CD1c-positive myeloid dendritic cell (primary cell): ENCODE data around the gene ATR.

Source experiments
- DNase-seq: peaks from one replicate; pipeline ENCODE4 v3.0.0-alpha.2; 2016; ENCODE audit errors: extremely low spot score

Gene ATR

GRCh38 chr3:142523921-142524566 is 54.5 kb downstream of the ATR start:
- DNase-seq, result no peak

- DNase-seq, result no peak
Measured at GRCh38 chr3:142509079-142509478, 69.5 kb downstream of the ATR start.

- no peak for DNase-seq
Measured at GRCh38 chr3:142507241-142507640, 71.3 kb downstream of the ATR start.

DNA sequence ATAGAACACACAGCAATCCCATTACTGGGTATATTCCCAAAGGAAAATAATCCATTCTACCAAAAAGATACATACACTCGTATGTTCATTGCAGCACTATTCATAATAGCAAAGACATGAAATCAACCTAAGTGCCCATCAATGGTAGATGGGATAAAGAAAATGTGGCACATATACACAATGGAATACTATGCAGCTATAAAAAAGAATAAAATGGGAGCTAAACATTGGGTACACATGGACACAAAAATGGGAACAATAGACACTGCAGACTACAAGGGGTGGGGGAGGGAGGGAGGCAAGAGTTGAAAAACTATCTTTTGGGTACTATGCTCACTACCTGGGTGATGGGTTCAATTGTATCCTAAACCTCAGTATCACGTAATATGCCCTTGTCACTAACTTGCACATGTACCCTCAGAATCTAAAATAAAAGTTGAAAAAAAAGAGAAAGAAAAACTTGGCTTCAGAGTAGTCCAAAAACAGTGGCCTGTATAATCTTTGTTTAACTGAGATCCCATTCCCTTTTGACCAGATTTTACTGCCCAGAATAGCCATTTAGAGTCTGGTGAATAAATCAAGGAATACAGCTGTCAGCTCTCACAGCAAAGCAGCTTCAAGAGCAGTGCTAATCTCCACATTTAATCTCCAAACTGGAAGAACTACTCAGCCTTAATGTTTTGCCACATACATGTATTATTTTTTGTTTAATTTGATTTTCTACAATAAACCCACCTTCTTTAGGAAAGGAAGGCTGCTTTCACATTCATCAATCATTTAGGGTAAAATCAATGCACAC is 76.1 kb downstream of the ATR start:
- DNase-seq, result no peak

DNA sequence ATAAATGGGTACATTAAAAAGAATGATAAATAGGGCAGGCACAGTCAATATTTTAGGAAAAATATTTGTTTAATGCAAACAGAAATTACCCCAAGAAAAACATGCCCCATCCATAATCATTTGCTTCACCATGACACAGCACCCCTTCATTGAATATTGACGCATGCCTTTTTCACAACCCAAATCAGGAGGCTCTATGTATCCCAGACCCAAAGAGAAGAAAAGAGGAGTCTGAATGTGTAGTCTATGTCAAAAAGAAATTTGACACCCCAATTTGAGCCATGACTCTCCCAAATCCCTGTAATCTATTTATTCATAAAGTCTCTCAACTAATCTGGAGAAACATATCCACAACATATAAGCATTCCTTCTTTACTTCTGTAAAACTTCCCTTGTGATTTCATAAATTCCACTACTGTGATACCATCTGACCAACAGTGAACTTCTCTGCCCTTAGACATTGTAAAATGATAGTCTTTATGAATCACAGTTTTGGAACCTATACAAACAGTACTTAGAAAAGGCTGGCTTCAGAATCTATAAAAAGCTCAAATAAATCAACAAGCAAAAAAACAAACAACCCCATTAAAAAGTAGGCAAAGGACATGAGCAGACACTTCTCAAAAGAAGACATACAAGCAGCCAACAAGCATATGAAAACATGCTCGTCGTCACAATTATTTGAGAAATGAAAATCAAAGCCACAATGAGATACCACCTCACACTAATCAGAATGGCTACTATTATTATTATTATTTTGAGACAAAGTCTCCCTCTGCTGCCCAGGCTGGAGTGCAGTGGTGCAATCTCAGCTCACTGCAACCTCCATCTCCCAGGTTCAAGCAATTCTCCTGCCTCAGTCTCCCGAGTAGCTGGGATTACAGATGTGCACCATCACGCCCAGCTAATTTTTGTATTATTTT is 77.3 kb downstream of the ATR start:
- DNase-seq, result no peak

DNA sequence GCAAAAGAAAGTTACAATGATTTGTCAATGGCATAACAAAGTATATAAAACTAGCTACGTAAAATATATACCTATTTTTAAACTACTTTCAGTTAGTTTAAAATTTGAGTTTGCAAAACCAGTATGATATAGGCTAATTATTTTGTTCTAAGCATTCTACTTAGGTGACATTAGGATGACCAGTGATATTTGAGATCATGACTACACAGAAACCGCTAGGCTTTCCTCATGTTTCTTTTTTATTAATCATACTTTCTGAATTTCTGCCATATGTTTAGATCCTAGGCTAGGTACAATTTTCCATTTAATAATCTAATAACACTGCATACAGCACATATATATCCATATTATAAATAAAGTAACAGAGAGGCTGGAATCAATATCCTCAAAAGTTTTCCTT is 78.3 kb downstream of the ATR start:
- DNase-seq, result no peak

DNA sequence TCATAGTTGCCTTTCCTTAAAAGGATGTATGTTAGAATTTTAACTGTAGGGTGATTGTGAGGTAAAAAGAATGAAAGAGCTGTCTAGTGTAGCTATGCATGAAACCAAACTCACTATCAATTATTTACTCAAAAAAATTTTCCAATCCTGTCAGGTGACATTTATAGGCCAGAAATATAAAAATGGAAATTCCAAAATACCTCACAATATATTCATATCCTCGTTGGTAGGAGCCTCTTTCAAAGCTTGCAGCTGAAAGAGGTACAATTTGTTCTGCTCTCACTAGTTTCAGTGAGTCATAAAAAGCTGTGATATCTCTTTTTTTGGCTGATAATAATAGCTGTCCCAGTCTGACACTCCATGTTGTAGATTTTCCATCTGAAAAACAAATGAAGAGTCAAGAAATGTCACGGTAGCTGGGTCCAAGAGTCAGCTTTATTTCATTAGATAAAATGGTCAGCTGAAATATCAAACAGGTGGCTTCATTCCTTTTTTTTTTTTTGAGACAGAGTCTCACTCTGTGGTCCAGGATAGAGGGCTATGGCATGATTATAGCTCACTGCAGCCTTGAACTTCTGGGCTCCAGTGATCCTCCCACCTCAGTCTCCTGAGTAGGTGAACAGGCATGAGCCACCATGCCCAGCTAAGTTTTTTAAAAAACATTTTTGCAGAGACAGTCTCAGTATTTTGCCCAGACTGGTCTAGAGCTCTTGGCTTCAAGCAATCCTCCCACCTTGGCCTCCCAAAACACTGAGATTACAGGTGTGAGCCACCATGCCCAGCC is 79.9 kb downstream of the ATR start:
- DNase-seq, result no peak

- DNase-seq, result no peak
Measured at GRCh38 chr3:142497729-142498128, 80.8 kb downstream of the ATR start.

- no peak for DNase-seq
Measured at GRCh38 chr3:142495103-142495502, 83.4 kb downstream of the ATR start.

DNA sequence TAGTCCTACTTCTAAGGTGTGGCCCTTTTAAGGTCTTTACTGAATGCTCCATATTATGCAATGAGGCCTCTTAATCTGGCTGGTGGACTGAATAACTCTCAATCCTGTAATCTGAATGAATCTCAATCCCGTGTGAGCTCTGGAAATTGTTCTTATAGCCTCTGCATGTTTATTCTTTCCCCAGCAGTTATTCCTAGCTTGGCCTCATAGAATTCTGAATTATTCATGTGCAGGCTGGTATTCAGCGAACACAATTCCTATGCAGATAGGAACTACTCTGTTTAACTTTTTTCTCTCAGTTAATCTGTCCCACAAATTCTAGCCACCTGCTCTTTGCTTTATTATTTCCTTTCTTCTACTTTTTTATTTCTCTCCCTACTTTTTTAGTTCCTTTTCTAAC is 86.3 kb downstream of the ATR start:
- no peak for DNase-seq

- DNase-seq, result no peak
Measured at GRCh38 chr3:142489572-142490323, 88.8 kb downstream of the ATR start.

GRCh38 chr3:142484912-142485435 is 93.6 kb downstream of the ATR start:
- DNase-seq, result no peak

DNA sequence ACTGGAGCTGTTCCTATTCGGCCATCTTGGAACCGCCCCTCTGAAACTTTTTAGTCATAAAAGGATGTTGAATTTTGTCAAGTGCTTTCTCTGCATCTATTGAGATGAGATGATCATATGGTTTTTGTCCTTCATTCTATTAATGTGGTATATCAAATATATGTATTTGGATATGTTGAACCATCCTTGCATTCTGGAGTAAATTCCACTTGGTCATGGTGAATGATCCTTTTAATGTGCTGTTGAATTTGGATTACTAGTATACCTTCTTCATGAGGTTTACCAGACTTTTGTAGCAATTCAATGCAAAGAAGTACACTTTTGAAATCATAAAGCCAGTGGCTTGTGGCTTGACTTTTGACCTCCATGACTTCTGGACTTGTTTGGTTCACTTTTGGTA is 97.3 kb downstream of the ATR start:
- no peak for DNase-seq

DNA sequence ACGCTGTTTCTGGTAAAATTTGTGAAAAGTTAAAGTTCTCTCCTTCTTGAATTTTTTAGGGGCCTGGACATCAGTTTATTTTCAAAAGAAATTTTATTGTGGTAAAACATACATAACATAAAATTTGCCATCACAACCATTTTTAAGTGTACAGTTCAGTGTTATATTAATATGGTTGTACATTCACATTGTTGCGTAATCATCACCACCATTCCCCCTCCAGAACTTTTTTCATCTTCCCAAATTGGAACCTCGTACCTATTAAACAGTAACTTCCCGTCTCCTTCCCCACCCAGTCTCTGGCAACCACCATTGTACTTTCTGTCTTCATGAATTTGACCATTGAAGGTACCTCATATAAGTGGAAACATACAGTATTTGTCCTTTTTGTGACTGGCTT is 107.7 kb downstream of the ATR start:
- DNase-seq, result no peak

DNA sequence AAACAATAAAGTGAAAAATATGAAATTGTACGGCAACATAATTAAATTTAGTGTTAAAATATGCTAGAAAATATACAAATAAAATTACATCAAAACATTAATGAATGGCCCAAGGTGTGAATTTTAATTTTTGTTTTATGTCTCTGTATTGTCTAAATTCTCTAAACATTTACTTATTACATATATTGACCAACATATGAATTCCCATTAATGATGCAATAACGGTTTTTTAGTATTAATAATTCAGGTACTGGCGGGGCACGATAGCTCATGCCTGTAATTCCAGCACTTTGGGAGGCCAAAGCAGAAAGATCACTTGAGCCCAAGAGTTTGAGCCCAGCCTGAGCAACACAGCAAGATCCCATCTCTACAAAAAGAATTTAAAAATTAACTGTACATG is 110.1 kb downstream of the ATR start:
- no peak for DNase-seq

DNA sequence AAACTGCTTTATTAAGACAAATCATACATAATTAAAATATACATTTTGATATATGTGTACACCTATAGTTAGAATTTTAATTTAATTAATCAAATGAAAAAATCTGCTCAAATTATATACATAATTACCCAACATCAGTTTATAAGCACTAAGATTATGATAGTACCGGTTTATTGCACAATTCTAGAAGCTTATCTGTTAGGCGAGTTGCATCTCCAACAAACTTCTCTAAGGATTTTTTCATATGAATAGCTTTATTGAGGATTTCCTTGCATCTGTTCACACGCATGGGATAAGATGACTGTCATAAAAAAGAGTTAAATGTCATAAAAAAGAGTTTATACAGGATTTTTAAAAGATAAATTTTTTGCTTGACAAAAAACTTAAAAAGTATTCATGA is 110.8 kb downstream of the ATR start:
- DNase-seq, result no peak

GRCh38 chr3:142460689-142461088 is 117.8 kb downstream of the ATR start:
- no peak for DNase-seq

DNA sequence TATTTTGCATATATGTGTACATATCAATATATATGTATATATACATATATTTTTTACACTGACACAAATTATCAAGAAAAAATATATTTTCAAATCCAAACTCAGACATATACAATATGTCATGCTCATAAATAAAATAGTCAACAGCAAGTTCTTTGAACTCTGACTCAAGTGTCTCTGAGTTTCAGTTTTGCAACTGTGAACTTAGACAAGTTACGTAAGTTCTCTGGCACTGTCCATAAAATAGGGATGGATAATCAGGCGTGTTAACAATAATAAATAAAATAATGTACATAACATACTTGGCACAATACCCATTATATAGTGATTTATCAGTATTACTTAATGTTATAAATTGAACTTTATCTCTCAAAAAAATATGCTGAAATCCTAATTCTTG is 118.6 kb downstream of the ATR start:
- DNase-seq, result no peak

DNA sequence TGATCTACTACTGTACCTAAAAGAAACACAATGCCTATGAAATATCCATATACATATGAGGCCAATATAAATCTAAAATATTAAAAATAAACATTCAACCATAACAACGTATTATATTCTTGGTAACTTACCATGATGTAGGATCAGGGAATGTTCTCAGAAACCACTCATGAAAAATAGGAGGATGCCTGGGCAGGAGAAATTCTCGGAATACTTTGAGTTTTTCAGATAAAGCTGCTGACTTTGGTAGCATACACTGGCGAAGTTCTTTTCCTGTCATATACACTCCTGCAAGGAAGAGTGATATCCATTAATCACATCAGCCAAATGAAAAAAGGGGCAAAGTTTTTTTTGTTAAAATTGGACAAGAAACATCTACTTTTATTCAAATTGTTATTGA is 119.4 kb downstream of the ATR start:
- DNase-seq, result no peak

DNA sequence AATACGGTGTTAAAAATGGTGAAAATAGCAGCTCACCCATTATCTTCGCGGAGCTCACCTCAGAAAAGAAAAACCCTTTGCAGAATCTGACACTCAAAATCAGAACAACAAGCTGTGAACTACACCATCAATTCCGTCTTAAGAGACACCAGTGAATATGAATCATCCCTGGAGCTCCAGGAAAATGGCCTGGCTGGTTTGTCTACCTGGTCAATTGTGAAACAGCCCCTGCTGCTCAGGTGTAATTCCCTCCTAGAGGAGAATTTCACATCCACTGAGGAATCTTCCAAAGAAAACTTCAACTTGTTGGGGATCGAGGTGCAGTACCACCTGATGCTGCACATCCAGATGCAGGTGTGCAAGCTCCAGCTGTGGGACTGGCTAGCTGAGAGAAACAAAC is 127.7 kb downstream of the ATR start:
- DNase-seq, result no peak

- no peak for DNase-seq
Measured at GRCh38 chr3:142450189-142450588, 128.3 kb downstream of the ATR start.
